Activated CD4-positive, alpha-beta T cell treated with anti-CD3 and anti-CD28 coated beads, Interleukin-2, amount 10 ng/mL, durations not matched to agents 24 days and 14 days (primary cell): ENCODE results near the gene ZSCAN10. TPM values are rescaled to one million over a fixed set of nuclear protein-coding genes. Genes with fewer than 3 reads are reported as not detected.

Source experiments
- DNase-seq: peaks from one replicate; pipeline ENCODE4 v3.0.0; 2022
- H3K27ac Mint-ChIP-seq: one replicate; pipeline ENCODE4 v1.8.0; 2022; ENCODE audit warnings: mild to moderate bottlenecking, mixed read lengths
- H3K27me3 Mint-ChIP-seq: one replicate; pipeline ENCODE4 v1.8.0; 2022; ENCODE audit warnings: mixed read lengths
- H3K36me3 Mint-ChIP-seq: one replicate; pipeline ENCODE4 v1.8.0; 2022; ENCODE audit warnings: low read depth, mild to moderate bottlenecking, mixed read lengths
- H3K4me1 Mint-ChIP-seq: one replicate; pipeline ENCODE4 v1.8.0; 2021; ENCODE audit warnings: mixed read lengths
- H3K4me3 Mint-ChIP-seq: one replicate; pipeline ENCODE4 v1.8.0; 2022; ENCODE audit warnings: mild to moderate bottlenecking, moderate library complexity, mixed read lengths
- H3K9me3 Mint-ChIP-seq: one replicate; pipeline ENCODE4 v1.8.0; 2021; ENCODE audit warnings: mixed read lengths
- intact Hi-C: fragments of 100-400 bp; cut with micrococcal nuclease; formaldehyde crosslinking; loops from one replicate; pipeline ENCODE4 v1.15.1; 2023
- total RNA-seq: library from RNA; stranded (reverse); gene quantifications from 2 replicates; pipeline ENCODE4 v1.2.3, GENCODE V29; 2022

ZSCAN10 gene
- total RNA-seq: not detected in 2 replicates

DNA sequence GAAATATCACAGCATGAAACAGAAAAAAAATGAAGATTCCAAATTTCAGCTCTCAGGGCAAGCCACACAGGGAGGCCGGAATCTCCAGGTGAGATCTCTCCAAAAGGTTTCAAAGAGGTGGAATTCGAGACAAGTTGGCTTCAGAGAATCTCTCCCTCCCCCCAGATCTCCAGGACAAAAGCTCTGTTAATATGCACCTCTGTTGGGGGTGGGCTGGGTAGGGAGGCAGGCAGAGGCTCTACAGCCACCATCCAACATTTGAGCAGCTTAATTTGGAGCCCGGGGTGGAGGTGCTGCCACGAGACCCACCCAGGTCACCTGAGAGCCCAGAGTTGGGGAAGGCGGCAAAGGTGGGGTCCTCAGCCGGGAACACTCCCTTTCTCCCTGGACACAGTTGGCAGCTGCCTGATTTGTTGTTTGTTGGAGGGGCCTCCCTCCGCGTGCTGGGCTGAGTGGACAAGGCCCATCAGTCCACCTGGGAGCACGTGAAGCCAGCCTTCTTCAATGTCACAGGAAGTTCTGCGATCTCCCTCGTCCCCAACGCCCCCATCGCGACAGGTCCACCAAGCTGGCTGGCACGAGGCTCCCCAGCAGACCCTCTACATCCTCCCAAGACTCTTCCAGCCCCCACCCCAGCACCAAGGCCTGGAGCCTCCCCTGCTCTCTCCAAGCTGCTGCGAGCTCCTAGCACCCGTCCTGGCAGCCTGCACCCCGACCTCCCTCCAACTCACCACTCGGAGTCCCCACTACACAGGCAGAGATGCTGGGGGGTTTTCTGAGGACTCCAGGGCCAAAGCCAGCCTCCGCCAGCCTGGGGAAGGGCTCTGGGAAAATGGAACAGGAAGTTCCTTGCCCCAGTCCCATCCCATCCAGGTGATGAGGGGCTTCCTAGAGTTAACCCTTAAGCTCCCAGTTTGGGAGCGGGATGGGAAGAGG is at the start of gene ZSCAN10:
Gene ZSCAN10, minus strand, starts transcription at position 836 of the 936 bp plus-strand sequence. CDS start 6,357 bp downstream, outside the sequence.
- peaks cover 41% of the 10 kb centered on the region for H3K4me1 Mint-ChIP-seq
- intact Hi-C loops: no loop called here
- H3K27ac Mint-ChIP-seq: peak within 1 kb of the TSS; percentile 86

DNA sequence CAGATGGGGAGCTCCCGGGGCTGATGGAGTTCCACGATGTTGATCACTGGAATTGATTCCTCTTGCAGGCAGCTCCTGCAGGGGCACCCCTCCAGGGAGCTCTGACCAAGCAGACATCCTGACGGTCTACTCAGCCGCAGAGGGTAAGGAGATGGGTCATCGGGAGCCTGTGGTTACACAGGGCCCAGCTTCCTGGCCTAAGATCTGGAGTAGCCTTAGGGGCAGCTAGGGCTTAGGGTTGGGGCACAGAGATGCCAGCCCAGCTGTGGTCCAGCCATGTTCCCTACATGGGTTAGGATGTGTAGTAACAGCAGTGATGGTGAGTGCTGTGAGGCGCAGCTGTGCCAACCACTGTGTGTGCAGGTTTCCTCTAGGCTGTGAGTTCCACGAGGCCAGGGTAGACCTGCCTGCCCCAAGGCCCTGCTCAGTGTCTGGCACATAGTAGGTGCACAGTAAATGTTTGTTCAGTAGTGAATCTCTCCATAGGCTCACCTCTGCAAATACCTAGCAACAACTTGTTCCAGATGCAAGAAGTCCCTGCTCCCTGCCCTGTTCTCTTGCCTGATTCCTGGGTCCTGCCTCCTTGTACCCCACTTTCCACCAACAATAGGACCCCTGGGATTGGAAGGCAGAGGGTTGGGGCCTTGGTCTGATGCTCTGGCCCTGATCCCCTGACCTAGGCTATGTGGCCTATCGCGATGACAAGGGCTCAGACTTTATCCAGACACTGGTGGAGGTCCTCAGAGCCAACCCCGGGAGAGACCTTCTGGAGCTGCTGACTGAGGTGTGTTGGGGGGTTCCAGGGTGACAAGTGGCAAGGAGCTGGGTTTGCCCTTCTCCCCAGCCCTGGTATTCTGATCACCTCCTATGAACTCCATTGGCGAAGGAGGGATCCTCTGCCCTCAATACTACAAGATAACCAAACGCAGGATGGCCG is 49.4 kb upstream of the ZSCAN10 start:
- Mint-ChIP-seq H3K9me3 (peaks cover 4% of the 10 kb centered on the region), H3K4me1 (peaks cover 21% of the 10 kb centered on the region), H3K4me3 (peak overlapping the region; percentile 88), H3K36me3 (peaks cover 10% of the 10 kb centered on the region), H3K27me3 (peaks cover 8% of the 10 kb centered on the region), H3K27ac (peak overlapping the region; percentile 39)
- no peak for DNase-seq
- intact Hi-C loops: no loop called here

More for the DNA sequence above, at the start of gene ZSCAN10:
- H3K4me3 Mint-ChIP-seq: peak within 1 kb of the TSS; percentile 85
- DNase-seq: no peak
- H3K36me3 Mint-ChIP-seq: no peaks in the 10 kb centered on the region
- no peaks in the 10 kb centered on the region for H3K9me3 Mint-ChIP-seq
- H3K27me3 Mint-ChIP-seq: peaks cover 2% of the 10 kb centered on the region

DNA sequence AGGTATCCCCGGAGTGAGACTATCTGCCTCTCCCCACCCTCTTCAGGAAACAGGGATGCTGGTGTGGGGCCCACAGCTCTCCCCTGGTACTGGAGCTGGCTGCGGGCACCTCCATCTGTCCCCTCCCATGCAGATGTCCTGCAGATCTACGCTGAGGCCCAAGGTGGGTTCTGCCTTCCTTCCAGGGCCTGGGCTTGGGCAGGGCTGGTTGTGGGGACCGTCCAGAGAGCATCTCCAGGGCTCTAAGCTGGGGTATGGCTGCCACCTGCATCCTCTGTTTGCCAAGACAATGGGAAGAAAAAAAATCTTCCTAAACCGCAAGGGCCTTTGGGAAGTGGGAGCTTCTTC is 48.6 kb upstream of the ZSCAN10 start:
- DNase-seq: no peak
- Mint-ChIP-seq H3K27me3 (peaks cover 6% of the 10 kb centered on the region), H3K9me3 (peaks cover 3% of the 10 kb centered on the region), H3K4me3 (no peak overlapping the region), H3K27ac (no peak overlapping the region), H3K4me1 (peaks cover 19% of the 10 kb centered on the region), H3K36me3 (peaks cover 8% of the 10 kb centered on the region)
- intact Hi-C loops: no loop called here

DNA sequence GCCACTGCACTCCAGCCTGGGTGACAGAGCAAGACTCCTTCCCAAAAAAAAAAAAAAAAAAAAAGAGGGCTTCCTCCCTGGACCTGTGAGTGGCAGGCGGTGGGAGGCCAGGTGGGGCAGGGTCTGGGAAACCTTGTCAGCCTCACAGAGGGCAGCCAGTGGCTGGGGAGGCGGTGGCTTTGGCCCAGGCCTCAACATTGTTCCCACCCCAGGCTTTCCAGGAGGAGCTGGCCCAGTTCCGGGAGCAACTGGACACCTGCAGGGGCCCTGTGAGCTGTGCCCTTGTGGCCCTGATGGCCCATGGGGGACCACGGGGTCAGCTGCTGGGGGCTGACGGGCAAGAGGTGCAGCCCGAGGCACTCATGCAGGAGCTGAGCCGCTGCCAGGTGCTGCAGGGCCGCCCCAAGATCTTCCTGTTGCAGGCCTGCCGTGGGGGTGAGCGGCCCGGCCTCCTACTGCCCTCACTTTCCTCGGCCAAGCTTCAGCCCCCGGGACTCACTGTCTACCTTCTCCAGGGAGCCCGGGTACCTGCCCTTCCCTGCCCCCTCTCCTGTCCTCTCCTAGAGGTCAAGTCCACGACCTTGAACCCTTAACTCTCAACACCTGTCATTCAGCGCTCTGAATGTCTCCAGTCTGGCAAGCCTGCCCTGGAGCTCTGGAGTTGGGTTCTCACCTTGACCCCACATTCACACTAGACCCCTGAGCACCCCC is 48.1 kb upstream of the ZSCAN10 start:
- intact Hi-C loops: no loop called here
- no peak overlapping the region for H3K27ac Mint-ChIP-seq
- no peaks in the 10 kb centered on the region for H3K9me3 Mint-ChIP-seq
- H3K36me3 Mint-ChIP-seq: peaks cover 7% of the 10 kb centered on the region
- peaks cover 14% of the 10 kb centered on the region for H3K4me1 Mint-ChIP-seq
- H3K27me3 Mint-ChIP-seq: peaks cover 3% of the 10 kb centered on the region
- DNase-seq: no peak
- no peak overlapping the region for H3K4me3 Mint-ChIP-seq

DNA sequence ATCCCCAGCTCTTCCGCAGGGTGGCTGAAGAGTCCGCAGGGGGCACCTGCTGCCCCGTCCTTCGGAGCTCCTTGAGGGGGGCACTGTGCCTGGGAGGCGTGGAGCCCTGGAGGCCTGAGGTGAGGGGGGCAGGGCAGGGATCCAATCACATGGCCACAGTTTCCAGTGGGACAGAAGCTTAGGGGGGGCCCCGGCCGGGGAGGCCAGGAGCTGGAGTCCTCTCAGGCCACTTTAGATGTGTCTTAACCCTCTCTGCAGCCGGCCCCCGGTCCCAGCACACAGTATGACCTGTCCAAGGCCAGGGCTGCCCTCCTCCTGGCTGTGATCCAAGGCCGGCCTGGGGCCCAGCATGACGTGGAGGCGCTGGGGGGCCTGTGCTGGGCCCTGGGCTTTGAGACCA is 46.6 kb upstream of the ZSCAN10 start:
- H3K4me3 Mint-ChIP-seq: no peak overlapping the region
- intact Hi-C loops: no loop called here
- H3K36me3 Mint-ChIP-seq: peaks cover 10% of the 10 kb centered on the region
- H3K27me3 Mint-ChIP-seq: peaks cover under 1% of the 10 kb centered on the region
- H3K4me1 Mint-ChIP-seq: peaks cover 5% of the 10 kb centered on the region
- H3K27ac Mint-ChIP-seq: no peak overlapping the region
- H3K9me3 Mint-ChIP-seq: no peaks in the 10 kb centered on the region
- no peak for DNase-seq

DNA sequence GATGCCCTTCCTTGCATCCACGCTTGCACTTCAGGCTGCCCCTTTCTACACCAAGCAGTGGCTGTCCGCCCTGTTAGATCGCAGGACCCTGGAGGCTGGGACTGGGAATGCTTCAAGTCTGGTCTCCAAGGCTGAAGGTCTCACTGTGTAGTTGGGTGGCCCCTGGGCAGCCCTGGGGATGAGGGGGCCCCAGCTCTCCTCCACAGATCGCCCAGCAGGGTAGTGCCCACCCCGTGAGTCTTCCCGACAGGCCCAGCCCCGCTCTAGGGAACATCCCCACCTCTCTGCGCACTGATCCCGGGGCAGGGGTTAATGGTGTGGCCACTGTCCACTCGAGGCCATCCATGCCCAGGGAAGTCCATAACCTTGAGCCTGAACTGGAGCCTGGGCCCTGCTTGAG is 46.1 kb upstream of the ZSCAN10 start:
- no peaks in the 10 kb centered on the region for H3K9me3 Mint-ChIP-seq

DNA sequence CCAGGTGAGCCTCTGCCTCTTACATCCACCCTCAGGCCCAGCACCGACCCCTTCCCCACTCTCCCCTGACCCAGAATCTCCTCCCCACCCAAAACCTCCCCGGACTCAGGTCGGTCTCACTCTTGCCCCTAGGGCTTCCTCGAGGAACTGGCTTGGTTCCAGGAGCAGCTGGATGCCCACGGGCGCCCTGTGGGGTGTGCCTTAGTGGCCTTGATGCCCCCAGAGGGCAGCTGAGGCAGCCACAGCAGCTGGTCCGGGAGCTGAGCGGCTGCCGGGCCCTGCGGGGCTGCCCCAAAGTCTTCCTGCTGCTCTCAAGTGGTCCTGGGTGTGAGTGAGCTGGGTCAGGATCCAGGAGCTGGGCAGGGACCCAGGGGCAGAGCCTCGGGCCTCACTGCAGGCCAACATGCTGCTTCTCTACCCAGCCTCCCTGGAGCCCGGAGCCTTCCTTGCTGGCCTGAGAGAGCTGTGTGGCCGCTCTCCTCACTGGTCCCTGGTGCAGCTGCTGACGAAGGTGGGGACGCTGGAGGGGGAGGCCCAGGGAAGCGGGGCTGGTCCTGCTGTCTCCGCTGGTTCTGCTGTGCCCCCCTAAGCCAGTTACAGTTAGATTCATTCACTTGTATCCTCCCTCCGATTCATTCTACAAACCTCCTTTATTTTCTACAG is 45.4 kb upstream of the ZSCAN10 start:
- intact Hi-C loops: no loop called here
- Mint-ChIP-seq H3K4me3 (no peak overlapping the region), H3K9me3 (no peaks in the 10 kb centered on the region), H3K27me3 (no peaks in the 10 kb centered on the region), H3K4me1 (no peaks in the 10 kb centered on the region), H3K36me3 (peaks cover 12% of the 10 kb centered on the region), H3K27ac (no peak overlapping the region)
- DNase-seq: no peak

More for the DNA sequence above, 46.1 kb upstream of the ZSCAN10 start:
- Mint-ChIP-seq H3K27ac (no peak overlapping the region), H3K27me3 (no peaks in the 10 kb centered on the region), H3K4me1 (peaks cover 4% of the 10 kb centered on the region), H3K36me3 (peaks cover 10% of the 10 kb centered on the region), H3K4me3 (no peak overlapping the region)
- intact Hi-C loops: no loop called here
- DNase-seq: no peak

DNA sequence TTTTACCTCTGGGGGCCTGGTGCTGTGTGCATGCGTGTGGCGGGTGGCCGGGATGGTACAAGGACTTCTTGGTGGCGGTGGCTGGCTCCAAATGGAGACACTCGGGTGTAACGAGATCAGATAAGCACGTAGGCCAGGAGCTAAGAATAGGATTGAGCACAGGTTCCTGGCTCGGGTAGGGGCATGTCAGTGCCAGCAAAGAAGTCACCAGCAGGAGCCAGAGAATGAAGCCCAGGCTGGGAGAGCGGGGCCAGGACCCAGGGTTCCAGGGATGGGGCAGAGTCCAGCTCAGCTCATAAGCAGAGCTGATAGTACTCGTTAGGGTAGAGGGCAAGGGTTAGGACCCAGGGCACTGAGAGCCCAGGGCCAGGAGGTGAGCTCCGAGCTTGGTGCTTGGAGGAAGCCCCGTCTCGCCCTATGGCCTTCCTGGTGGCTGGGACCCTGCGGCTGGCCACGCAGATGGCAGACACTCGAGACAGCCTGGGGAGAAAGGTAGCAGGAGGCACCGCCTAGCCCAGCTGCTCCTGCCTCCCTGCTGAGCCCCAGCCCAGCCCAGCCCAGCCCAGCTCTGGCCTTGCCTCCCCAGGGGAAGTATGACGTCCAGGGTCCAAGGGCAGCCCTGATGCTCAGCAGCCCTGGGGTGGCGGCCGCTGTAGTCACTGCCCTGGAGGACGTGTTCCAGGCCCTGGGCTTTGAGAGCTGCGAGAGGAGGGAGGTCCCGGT is 44.7 kb upstream of the ZSCAN10 start:
- intact Hi-C loops: no loop called here
- Mint-ChIP-seq H3K4me1 (no peaks in the 10 kb centered on the region), H3K4me3 (no peak overlapping the region), H3K27ac (no peak overlapping the region), H3K36me3 (peaks cover 16% of the 10 kb centered on the region), H3K27me3 (no peaks in the 10 kb centered on the region), H3K9me3 (no peaks in the 10 kb centered on the region)
- no peak for DNase-seq

DNA sequence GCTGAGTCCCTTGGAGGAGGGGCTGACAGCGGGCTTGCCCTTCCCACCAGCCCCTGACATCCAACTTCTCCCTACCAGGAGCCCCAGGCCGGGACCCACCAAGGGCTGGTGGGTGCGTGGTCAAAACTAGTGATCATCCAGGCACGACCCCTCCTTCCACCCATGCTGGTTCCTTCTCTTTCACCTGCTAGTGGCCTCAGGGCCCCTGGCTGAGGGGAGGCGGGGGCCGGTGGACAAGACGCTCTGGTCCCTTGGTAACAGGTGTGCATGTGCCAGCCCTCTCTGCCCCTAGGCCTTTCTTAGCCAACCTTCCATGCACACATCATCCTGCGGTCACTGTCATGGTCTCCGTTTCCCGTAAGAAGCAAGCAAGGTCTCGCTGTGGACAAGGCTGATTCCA is 44.1 kb upstream of the ZSCAN10 start:
- Mint-ChIP-seq H3K27me3 (no peaks in the 10 kb centered on the region), H3K27ac (no peak overlapping the region), H3K4me1 (no peaks in the 10 kb centered on the region), H3K36me3 (peaks cover 16% of the 10 kb centered on the region), H3K4me3 (no peak overlapping the region), H3K9me3 (no peaks in the 10 kb centered on the region)
- intact Hi-C loops: no loop called here
- DNase-seq: no peak

DNA sequence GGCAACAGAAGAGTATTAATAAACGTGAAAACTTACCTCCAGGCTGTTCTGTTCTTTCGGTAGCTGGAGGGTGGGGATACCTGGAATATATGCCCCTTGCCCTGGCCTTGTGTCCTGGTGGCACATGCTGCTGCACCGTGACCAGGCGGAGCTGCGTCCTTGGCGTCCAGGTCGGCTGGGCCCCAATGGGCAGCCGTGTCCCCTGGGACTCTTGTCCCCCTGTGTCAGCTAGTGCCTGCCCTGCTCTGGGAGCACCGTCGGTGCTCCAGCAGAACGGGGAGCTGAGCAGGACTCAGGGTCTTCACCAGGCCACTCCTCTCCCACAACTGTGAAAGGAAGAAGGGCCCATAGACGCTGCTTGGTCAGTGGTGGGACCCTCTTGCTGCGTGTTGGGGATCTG is 43.7 kb upstream of the ZSCAN10 start:
- Mint-ChIP-seq H3K27ac (no peak overlapping the region), H3K9me3 (no peaks in the 10 kb centered on the region), H3K36me3 (peaks cover 16% of the 10 kb centered on the region), H3K27me3 (no peaks in the 10 kb centered on the region), H3K4me3 (no peak overlapping the region), H3K4me1 (no peaks in the 10 kb centered on the region)
- no peak for DNase-seq
- intact Hi-C loops: no loop called here

DNA sequence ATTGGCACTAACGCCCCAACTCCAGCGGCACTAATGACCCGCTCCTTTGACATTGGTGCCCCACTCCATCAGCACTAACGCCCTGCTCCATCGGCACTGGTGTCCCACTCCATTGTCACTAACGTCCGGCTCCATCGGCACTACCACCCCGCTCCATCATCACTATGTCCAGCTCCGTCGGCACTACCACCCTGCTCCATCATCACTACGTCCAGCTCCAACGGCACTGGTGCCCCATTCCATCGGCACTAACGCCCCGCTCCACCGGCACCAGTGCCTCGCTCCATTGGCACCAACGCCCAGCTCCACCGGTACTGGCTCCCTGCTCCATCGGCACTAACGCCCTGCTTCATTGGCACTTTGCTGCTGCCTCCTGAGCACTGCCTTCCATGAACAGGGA is 43.2 kb upstream of the ZSCAN10 start:
- H3K27ac Mint-ChIP-seq: no peak overlapping the region

DNA sequence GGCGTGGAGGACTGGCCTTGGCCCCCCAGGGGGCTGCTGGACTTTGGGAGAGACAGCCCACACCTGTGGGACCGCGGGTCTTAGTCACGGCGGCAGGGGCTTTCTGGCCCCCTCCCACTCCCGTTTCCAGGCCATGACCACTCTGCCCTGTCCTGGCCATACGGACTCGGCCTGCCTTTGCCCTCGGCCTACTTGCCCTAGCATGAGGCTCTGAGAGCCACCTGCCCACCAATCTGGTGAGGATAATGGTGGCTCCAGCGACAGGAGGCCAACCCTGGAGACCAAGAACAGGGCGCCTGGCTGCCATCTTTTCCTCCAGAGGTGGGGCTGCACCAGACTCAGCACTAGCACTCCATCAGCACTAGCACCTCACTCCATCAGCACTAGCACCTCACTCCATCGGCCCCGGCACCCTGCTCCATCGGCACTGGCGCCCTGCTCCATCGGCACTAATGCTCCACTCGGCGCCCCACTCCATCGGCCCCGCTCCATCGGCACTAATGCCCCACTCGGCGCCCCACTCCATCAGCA is 42.8 kb upstream of the ZSCAN10 start:
- H3K27me3 Mint-ChIP-seq: no peaks in the 10 kb centered on the region
- intact Hi-C loops: no loop called here
- H3K9me3 Mint-ChIP-seq: no peaks in the 10 kb centered on the region
- no peak overlapping the region for H3K4me3 Mint-ChIP-seq
- no peak overlapping the region for H3K27ac Mint-ChIP-seq
- no peak for DNase-seq
- H3K36me3 Mint-ChIP-seq: peaks cover 18% of the 10 kb centered on the region
- peaks cover 2% of the 10 kb centered on the region for H3K4me1 Mint-ChIP-seq

More for the DNA sequence above, 43.2 kb upstream of the ZSCAN10 start:
- Mint-ChIP-seq H3K36me3 (peaks cover 18% of the 10 kb centered on the region), H3K9me3 (no peaks in the 10 kb centered on the region), H3K4me1 (no peaks in the 10 kb centered on the region), H3K4me3 (no peak overlapping the region), H3K27me3 (no peaks in the 10 kb centered on the region)
- no peak for DNase-seq
- intact Hi-C loops: no loop called here
